NCI-H446 (cell line): ENCODE results near the gene RFT1.

Experiments used
- DNase-seq, 2 experiments: peaks; one replicate each; lab custom pipeline; 2025; lab: John Stamatoyannopoulos, UW

The RFT1 gene

GRCh38 chr3:53130179-53131061, at the start of gene RFT1:
TSS of gene RFT1 (minus strand) at chr3:53130435. CDS start at chr3:53130400, 35 bp downstream.
- DNase-seq: peak; percentile 76 to 91

- DNase-seq: no peak
Measured at GRCh38 chr3:53179580-53179979, 49.3 kb upstream of the RFT1 start.

GRCh38 chr3:53178246-53178645, 48.0 kb upstream of the RFT1 start:
- DNase-seq: no peak

GRCh38 chr3:53175613-53176540, 45.6 kb upstream of the RFT1 start:
- no peak for DNase-seq

GRCh38 chr3:53174346-53175250, 44.4 kb upstream of the RFT1 start:
- no peak for DNase-seq

GRCh38 chr3:53173107-53173506, 42.9 kb upstream of the RFT1 start:
- no peak for DNase-seq

GRCh38 chr3:53171827-53172505, 41.7 kb upstream of the RFT1 start:
- no peak for DNase-seq

GRCh38 chr3:53171064-53171418, 40.8 kb upstream of the RFT1 start:
- DNase-seq: no peak

GRCh38 chr3:53170325-53171063, 40.3 kb upstream of the RFT1 start:
- no peak for DNase-seq

- no peak for DNase-seq
Measured at GRCh38 chr3:53169832-53170324, 39.6 kb upstream of the RFT1 start.

- DNase-seq: no peak
Measured at GRCh38 chr3:53169045-53169831, 39.0 kb upstream of the RFT1 start.

GRCh38 chr3:53168175-53168923, 38.1 kb upstream of the RFT1 start:
- no peak for DNase-seq

- no peak for DNase-seq
Measured at GRCh38 chr3:53167418-53168174, 37.4 kb upstream of the RFT1 start.

GRCh38 chr3:53166781-53167291, 36.6 kb upstream of the RFT1 start:
- DNase-seq: no peak

GRCh38 chr3:53166206-53166605, 36.0 kb upstream of the RFT1 start:
- no peak for DNase-seq

GRCh38 chr3:53164911-53165310, 34.7 kb upstream of the RFT1 start:
- DNase-seq: no peak

GRCh38 chr3:53163444-53164387, 33.5 kb upstream of the RFT1 start:
- DNase-seq: no peak
